Measurements from ENCODE around the gene NCOR2.
"Not testable (repeated sequence)": the region's sequence is repeated elsewhere in the genome, so short reads cannot be mapped to it uniquely, and the experiment has no call there.

Gene NCOR2

GRCh38 chr12:124593851-124594401 lies 26.5 kb upstream of the NCOR2 start:
- TF ChIP-seq JUND (IDR thresholded peaks at IDR 0.05; ENCODE audit: low read depth), result no peak
- no peak for DNase-seq (ENCODE audit: low read depth in 1 of 2, low spot score in 1 of 2)
- in situ Hi-C loops (cut with HindIII; ENCODE audit: low pct_unique_long_range_greater_than_20kb, low sequenced_read_pairs), result no loop called here

- in situ Hi-C loops (cut with HindIII; ENCODE audit: low pct_unique_long_range_greater_than_20kb, low sequenced_read_pairs), result no loop called here
- no peak for TF ChIP-seq JUND (IDR thresholded peaks at IDR 0.05; ENCODE audit: low read depth)
- no peak for DNase-seq (ENCODE audit: low read depth in 1 of 2, low spot score in 1 of 2)
Observed at GRCh38 chr12:124593176-124593575, 25.8 kb upstream of the NCOR2 start.

DNA sequence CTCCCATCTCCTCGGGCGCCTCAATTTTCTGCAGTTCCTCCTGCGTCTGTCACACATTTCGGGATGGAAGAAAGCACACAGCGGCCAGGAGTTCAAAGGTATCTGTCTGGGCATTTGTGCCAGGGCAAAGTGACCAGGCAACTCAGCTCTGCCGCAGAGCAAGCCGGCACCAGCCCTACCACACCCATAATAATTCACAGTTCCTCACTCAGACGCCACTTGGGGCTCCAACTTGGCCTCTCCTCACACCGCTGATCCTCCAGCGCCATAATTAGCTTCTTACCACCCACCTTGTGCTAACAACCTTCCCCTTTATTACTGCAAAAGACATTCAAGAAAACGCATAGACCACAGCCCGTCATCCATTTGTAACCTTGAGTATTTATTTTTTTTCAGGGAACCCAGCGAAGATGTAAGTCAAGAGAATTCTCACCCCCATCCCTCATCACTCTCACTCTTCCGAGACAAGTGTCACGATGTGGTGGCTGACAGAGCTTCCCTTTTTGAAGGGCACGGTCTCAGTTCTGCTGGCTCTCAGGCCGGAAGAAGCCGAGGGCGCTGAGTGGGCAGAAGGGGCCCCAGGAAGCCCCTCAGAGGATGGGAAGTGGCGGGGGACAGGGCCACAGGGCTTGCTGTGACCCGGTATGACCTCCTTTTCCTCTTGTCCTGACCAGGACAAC lies 25.2 kb upstream of the NCOR2 start:
- no peak for TF ChIP-seq JUND (IDR thresholded peaks at IDR 0.05; ENCODE audit: low read depth)
- in situ Hi-C loops (cut with HindIII; ENCODE audit: low pct_unique_long_range_greater_than_20kb, low sequenced_read_pairs), result no loop called here
- no peak for DNase-seq (ENCODE audit: low read depth in 1 of 2, low spot score in 1 of 2)

DNA sequence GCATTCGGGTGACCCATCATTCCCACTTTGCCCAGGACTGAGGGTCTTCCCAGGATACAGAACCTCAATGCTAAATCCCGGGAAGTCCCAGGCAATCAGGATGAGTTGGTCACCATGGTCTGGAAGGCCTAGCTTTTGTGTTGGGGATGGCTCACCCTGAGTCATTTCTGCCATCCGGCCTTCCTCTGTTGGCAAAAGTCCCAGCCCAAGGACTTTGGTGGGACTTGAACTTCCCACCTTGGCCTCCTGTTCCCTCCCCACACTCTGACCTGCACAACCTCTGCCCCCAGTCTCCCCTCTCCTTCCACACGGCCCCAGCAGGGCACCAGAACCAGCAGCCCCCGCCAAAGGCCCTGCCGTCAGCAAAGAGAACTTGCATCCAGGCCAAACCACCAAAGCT lies 24.6 kb upstream of the NCOR2 start:
- TF ChIP-seq JUND (IDR thresholded peaks at IDR 0.05; ENCODE audit: low read depth), result no peak
- no peak for DNase-seq (ENCODE audit: low read depth in 1 of 2, low spot score in 1 of 2)
- in situ Hi-C loops (cut with HindIII; ENCODE audit: low pct_unique_long_range_greater_than_20kb, low sequenced_read_pairs), result no loop called here

- no peak for DNase-seq (ENCODE audit: low read depth in 1 of 2, low spot score in 1 of 2)
Observed at GRCh38 chr12:124590447-124590846, 23.0 kb upstream of the NCOR2 start.

DNA sequence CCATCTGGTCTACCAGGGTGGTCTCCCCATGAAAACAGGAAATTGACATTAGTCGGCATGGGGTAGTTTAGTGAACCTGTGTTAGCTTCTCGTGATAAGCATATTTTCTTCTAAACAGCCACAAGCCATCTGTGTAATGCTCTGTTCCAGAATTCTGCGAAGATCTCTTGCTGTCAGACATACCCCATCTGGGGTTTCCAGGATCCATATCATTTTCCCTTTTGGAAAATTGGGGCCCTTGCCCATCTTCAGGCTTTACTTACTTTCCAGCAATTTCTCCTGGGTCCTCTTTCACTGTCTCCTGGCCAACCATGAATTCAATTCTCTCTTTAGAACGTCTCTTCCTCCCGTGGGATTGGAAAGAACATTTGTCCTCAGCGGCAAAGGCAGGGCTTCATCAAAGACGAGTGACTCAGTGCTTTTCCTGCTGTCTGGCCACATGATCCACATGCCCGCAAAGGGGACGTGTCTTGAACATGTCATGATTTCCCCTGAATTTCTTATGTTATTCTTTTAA lies 21.4 kb upstream of the NCOR2 start:
- no peak for TF ChIP-seq JUND (IDR thresholded peaks at IDR 0.05; ENCODE audit: low read depth)
- in situ Hi-C loops (cut with HindIII; ENCODE audit: low pct_unique_long_range_greater_than_20kb, low sequenced_read_pairs), result no loop called here
- DNase-seq (ENCODE audit: low read depth in 1 of 2, low spot score in 1 of 2), result no peak

More at GRCh38 chr12:124590447-124590846, 23.0 kb upstream of the NCOR2 start:
- no peak for TF ChIP-seq JUND (IDR thresholded peaks at IDR 0.05; ENCODE audit: low read depth)
- in situ Hi-C loops (cut with HindIII; ENCODE audit: low pct_unique_long_range_greater_than_20kb, low sequenced_read_pairs), result no loop called here

DNA sequence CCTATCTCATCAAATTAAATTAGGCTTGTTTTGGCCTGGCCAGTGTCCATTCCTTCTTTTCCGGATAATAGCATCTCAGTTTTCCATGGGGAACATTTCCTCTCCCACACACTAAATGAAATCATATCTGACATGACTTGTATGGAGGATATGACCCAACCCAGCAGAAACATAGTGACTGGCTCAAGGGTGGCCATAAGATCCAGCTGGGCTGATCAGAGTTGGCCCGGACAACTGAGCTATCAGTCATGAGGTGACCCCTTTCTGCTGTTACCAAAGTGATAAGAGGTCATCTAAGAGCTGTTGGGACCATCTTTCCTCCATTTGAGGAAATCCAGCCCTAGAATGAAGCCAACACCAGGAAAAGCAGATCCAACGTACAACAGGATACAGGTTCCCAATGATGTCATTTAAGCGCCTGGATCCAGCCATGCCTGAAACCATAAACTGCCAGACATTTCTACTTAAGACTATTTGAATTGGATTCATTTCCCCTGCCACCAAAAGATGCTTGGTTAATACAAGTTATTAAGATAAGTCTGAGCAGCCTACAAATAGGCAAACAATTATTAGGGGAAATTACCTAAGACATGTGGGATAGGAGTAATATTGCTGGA lies 20.7 kb upstream of the NCOR2 start:
- in situ Hi-C loops (cut with HindIII; ENCODE audit: low pct_unique_long_range_greater_than_20kb, low sequenced_read_pairs), result no loop called here
- DNase-seq (ENCODE audit: low read depth in 1 of 2, low spot score in 1 of 2), result no peak
- no peak for TF ChIP-seq JUND (IDR thresholded peaks at IDR 0.05; ENCODE audit: low read depth)

GRCh38 chr12:124586756-124587155 lies 19.3 kb upstream of the NCOR2 start:
- no peak for TF ChIP-seq JUND (IDR thresholded peaks at IDR 0.05; ENCODE audit: low read depth)
- in situ Hi-C loops (cut with HindIII; ENCODE audit: low pct_unique_long_range_greater_than_20kb, low sequenced_read_pairs), result no loop called here
- peak; percentile 55 to 66 for DNase-seq (ENCODE audit: low read depth in 1 of 2, low spot score in 1 of 2)

DNA sequence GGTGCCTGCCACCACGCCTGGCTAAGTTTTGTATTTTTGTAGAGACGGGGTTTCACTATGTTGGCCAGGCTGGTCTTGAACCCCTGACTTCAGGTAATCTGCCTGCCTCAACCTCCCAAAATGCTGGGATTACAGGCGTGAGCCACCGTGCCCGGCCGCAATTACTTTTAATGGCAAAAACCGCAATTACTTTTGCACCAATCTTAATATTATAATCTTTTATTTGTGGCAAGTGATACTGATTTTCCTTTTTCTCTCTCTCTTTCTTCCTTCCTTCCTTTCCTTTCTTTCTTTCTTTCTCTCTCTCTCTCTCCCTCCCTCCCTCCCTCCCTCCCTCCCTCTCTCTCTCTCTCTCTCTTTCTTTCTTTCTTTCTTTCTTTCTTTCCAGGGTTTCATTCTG lies 17.1 kb upstream of the NCOR2 start:
- in situ Hi-C loops (cut with HindIII; ENCODE audit: low pct_unique_long_range_greater_than_20kb, low sequenced_read_pairs), result not testable (repeated sequence)

DNA sequence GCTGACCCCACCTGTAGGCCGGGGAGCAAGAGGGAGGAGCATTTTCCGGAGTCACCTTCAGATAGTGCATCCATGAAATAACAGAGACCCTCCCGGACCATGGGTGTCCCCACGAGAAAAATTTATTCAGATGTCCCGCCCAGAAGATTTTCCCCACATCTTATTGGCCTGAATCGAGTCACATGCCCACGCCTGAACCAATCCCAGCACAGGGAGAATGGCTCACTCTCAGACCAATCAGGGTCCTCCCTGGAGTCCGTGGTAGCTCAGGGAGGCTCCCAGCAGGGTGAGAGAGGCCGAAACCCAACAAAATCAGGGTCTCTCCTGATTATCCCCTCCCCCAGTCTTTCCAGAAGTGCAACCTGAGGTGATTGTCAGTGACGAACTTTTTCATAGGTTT lies 16.4 kb upstream of the NCOR2 start:
- in situ Hi-C loops (cut with HindIII; ENCODE audit: low pct_unique_long_range_greater_than_20kb, low sequenced_read_pairs), result no loop called here
- no peak for TF ChIP-seq JUND (IDR thresholded peaks at IDR 0.05; ENCODE audit: low read depth)
- DNase-seq (ENCODE audit: low read depth in 1 of 2, low spot score in 1 of 2), result peak in 1 of 2 experiments; percentile 40

More for the DNA sequence above, 17.1 kb upstream of the NCOR2 start:
- DNase-seq (ENCODE audit: low read depth in 1 of 2, low spot score in 1 of 2), result not testable (repeated sequence)

DNA sequence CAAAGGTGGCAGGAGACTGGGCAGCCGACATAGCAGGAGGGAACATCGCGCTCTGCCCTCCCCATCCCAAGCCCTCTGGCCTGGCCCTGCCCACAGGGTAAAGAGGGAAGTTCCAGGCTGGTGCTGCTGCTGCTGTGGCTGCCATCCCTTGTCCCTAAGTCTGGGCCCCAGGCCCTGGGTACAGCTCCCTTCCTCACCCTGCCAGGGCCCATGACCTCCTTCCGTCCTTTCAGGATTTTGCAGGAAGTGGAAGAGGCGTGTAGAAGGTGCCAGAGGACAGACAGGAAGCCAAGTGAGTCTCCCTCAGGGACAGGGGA lies 14.7 kb upstream of the NCOR2 start:
- no peak for TF ChIP-seq JUND (IDR thresholded peaks at IDR 0.05; ENCODE audit: low read depth)

GRCh38 chr12:124581307-124582107 lies 14.1 kb upstream of the NCOR2 start:
- in situ Hi-C loops (cut with HindIII; ENCODE audit: low pct_unique_long_range_greater_than_20kb, low sequenced_read_pairs), result no loop called here
- no peak for DNase-seq (ENCODE audit: low read depth in 1 of 2, low spot score in 1 of 2)
- no peak for TF ChIP-seq JUND (IDR thresholded peaks at IDR 0.05; ENCODE audit: low read depth)

More for the DNA sequence above, 14.7 kb upstream of the NCOR2 start:
- no peak for DNase-seq (ENCODE audit: low read depth in 1 of 2, low spot score in 1 of 2)
- in situ Hi-C loops (cut with HindIII; ENCODE audit: low pct_unique_long_range_greater_than_20kb, low sequenced_read_pairs), result no loop called here

Data from T47D (cell line).